Panc1 (cell line): Measurements from ENCODE around the gene PHLDA3. TPM values are rescaled to one million over a fixed set of nuclear protein-coding genes. Genes with fewer than 3 reads are reported as not detected.

Experiments
- ATAC-seq: fragments of 200-7000 bp; cut with Tn5 transposase; 2 replicates; pipeline ENCODE4 v1.9.1; 2020; ENCODE audit warnings: mild to moderate bottlenecking, moderate library complexity
- BruUV-seq: library from RNA; stranded (reverse); fragments of 400-500 nt; replicated peaks from 2 replicates; lab custom pipeline; 2021; lab: Mats Ljungman, UMichigan
- CTCF ChIA-PET: fragments of 300-600 bp; sonication (Branson Sonifier 250); formaldehyde crosslinking; loops from one replicate; lab custom pipeline; 2022; ENCODE audit warnings: antibody characterized with exemption; lab: Charles Lee
- POLR2A ChIA-PET: fragments of 300-600 bp; sonication (Branson Sonifier 250); formaldehyde crosslinking; loops from one replicate; lab custom pipeline; 2022; ENCODE audit warnings: antibody characterized with exemption; lab: Charles Lee
- DNase-seq: peaks from one replicate; pipeline ENCODE4 v3.0.0-alpha.2; 2010; ENCODE audit warnings: low read depth, low spot score
- H3K27ac ChIP-seq: 2 replicates; pipeline ENCODE4 v1.5.1; 2011; ENCODE audit warnings: mild to moderate bottlenecking, low read length, inconsistent platforms
- H3K27me3 ChIP-seq: fragments of 200-500 bp; sonication (Bioruptor generic); 2 replicates; pipeline ENCODE4 v1.6.0; 2014; ENCODE audit warnings: low read length, inconsistent platforms; ENCODE audit not compliant: control insufficient read depth, insufficient read depth
- H3K36me3 ChIP-seq: fragments of 200-500 bp; sonication (Bioruptor generic); 2 replicates; pipeline ENCODE4 v1.5.1; 2014; ENCODE audit warnings: inconsistent platforms, mild to moderate bottlenecking, low read length, moderate library complexity; ENCODE audit not compliant: control insufficient read depth, insufficient read depth
- H3K4me1 ChIP-seq: 2 replicates; pipeline ENCODE4 v1.5.1; 2011; ENCODE audit warnings: inconsistent platforms, mild to moderate bottlenecking, low read length, moderate library complexity; ENCODE audit not compliant: control insufficient read depth, insufficient read depth
- H3K4me3 ChIP-seq, 2 experiments: 2 replicates each; pipeline ENCODE4 v1.5.1; 2011 to 2012; ENCODE audit warnings: low read depth in 2 of 2, low read length in 2 of 2, mild to moderate bottlenecking in 2 of 2, inconsistent platforms in 1 of 2, moderate library complexity in 1 of 2
- H3K9me3 ChIP-seq: fragments of 200-500 bp; sonication (Bioruptor generic); 2 replicates; pipeline ENCODE4 v1.5.1; 2014; ENCODE audit warnings: low read depth, mild to moderate bottlenecking, inconsistent platforms, low read length, moderate library complexity; ENCODE audit not compliant: control insufficient read depth, insufficient read depth
- CTCF ChIP-seq: fragments of 450-650 bp; IDR thresholded peaks from 2 replicates; pipeline ENCODE4 v1.5.1; 2017; ENCODE audit warnings: mild to moderate bottlenecking
- POLR2AphosphoS5 ChIP-seq: IDR thresholded peaks from 2 replicates; pipeline ENCODE4 v1.6.1; 2012; ENCODE audit warnings: mild to moderate bottlenecking, low read depth, low read length, moderate library complexity
- SIN3A ChIP-seq: IDR thresholded peaks from 2 replicates; pipeline ENCODE4 v1.6.1; 2012; ENCODE audit warnings: low read depth, mild to moderate bottlenecking, low read length, moderate library complexity, borderline replicate concordance; ENCODE audit not compliant: insufficient read depth
- TCF7L2 ChIP-seq: IDR thresholded peaks from 2 replicates; pipeline ENCODE4 v1.6.1; 2011; ENCODE audit warnings: mild to moderate bottlenecking, low read depth, low read length, inconsistent platforms
- in situ Hi-C: cut with HindIII; loops from 2 replicates; pipeline ENCODE4 v1.10.0; 2016; ENCODE audit warnings: low sequenced_read_pairs, low pct_unique_long_range_greater_than_20kb
- intact Hi-C: fragments of 100-400 bp; cut with micrococcal nuclease; formaldehyde crosslinking; loops from one replicate; pipeline ENCODE4 v1.10.0; 2022; ENCODE audit not compliant: unreplicated experiment
- total RNA-seq: library from RNA; stranded (reverse); gene quantifications from one replicate; pipeline ENCODE4 v1.2.1, GENCODE V29; 2021; ENCODE audit not compliant: unreplicated experiment
- TF ChIP-seq, protein P1 (sequence below), 2 experiments: IDR thresholded peaks; 2 replicates each; pipeline ENCODE4 v1.6.1; 2011 to 2012; ENCODE audit warnings: low read depth in 2 of 2, control low read depth in 1 of 2, low read length in 1 of 2, mild to moderate bottlenecking in 1 of 2, moderate library complexity in 1 of 2; ENCODE audit not compliant: insufficient read depth in 1 of 2

PHLDA3 gene
- total RNA-seq, 1 experiment from 2014 or later: 12.3 TPM

DNA sequence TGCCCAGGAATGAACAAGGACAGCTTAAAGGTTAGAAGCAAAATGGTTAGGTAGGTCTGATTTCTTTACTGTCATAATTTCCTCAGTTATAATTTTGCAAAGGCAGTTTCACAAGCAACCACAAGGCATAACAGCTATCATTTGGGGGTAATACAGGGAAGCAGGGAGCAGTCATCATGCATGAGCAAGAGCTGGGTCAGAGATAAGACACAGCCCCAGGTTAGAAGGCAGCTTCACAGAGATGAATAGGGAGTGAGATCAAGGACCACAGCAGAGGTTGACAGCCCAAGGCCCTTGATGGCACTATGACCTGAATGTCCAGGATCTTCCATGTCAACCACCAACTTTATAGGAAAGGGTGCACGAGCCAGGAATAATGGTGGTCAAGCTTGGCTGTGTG is 46.9 kb upstream of the PHLDA3 start:
- BruUV-seq: no TSS peak
- in situ Hi-C loops (no loop called here), intact Hi-C loops (no loop called here)
- no peaks in the 10 kb centered on the region for H3K9me3 ChIP-seq
- H3K36me3 ChIP-seq: no peaks in the 10 kb centered on the region
- no peak for DNase-seq
- no peak overlapping the region for H3K4me3 ChIP-seq
- no peak for ATAC-seq
- no peaks in the 10 kb centered on the region for H3K27me3 ChIP-seq
- CTCF ChIA-PET: interaction anchor here (6.7 kb wide), 1 partner anchor 34 kb away, joined by 110 read pairs; no protein-coding TSS in a partner anchor
- POLR2A ChIA-PET: no interaction called here
- H3K4me1 ChIP-seq: peaks cover 5% of the 10 kb centered on the region; the same call in 1 of the 2 replicates
- TF ChIP-seq TCF7L2: no peak
- no peak for TF ChIP-seq SIN3A
- TF ChIP-seq, protein P1, sequence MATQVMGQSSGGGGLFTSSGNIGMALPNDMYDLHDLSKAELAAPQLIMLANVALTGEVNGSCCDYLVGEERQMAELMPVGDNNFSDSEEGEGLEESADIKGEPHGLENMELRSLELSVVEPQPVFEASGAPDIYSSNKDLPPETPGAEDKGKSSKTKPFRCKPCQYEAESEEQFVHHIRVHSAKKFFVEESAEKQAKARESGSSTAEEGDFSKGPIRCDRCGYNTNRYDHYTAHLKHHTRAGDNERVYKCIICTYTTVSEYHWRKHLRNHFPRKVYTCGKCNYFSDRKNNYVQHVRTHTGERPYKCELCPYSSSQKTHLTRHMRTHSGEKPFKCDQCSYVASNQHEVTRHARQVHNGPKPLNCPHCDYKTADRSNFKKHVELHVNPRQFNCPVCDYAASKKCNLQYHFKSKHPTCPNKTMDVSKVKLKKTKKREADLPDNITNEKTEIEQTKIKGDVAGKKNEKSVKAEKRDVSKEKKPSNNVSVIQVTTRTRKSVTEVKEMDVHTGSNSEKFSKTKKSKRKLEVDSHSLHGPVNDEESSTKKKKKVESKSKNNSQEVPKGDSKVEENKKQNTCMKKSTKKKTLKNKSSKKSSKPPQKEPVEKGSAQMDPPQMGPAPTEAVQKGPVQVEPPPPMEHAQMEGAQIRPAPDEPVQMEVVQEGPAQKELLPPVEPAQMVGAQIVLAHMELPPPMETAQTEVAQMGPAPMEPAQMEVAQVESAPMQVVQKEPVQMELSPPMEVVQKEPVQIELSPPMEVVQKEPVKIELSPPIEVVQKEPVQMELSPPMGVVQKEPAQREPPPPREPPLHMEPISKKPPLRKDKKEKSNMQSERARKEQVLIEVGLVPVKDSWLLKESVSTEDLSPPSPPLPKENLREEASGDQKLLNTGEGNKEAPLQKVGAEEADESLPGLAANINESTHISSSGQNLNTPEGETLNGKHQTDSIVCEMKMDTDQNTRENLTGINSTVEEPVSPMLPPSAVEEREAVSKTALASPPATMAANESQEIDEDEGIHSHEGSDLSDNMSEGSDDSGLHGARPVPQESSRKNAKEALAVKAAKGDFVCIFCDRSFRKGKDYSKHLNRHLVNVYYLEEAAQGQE (IDR thresholded peaks at IDR 0.05; ENCODE audit: insufficient read depth in 1 of 2, low read depth in 2 of 2, low read length in 1 of 2): no peak
- no peak for TF ChIP-seq POLR2AphosphoS5
- no peak for TF ChIP-seq CTCF
- no peak overlapping the region for H3K27ac ChIP-seq

DNA sequence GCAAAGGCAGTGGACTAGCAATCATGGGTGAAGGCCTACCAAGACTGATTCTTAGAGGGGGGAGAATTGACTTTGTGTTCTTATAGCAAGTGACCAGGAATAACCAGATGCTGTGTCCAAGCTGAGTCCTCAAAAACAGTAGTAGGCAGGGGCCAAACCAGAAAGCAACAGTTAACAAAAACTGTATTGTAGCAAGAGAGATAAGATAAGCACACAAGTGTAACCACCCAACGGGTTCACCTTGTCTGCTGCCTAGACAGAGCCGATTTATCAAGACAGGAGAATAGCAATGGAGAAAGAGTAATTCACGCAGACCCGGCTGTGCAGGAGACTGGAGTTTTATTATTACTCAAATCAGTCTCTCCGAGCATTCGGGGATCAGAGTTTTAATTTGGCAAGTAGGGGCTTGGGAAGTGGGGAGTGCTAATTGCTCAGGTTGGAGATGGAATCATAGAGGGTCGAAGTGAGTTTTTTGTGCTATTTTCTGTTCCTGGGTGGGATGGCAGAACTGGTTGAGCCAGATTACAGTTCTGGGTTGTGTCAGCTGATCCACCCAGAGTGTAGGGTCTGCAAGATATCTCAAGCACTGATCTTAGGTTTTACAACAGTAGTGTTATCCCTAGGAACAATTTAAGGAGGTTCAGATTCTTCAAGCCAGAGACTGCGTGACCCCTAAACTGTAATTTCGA is 46.2 kb upstream of the PHLDA3 start:
- Histone ChIP-seq H3K4me1 (peaks cover 5% of the 10 kb centered on the region; the same call in 1 of the 2 replicates), H3K36me3 (no peaks in the 10 kb centered on the region), H3K4me3 (no peak overlapping the region), H3K27me3 (no peaks in the 10 kb centered on the region), H3K9me3 (no peaks in the 10 kb centered on the region), H3K27ac (no peak overlapping the region)
- BruUV-seq: no TSS peak
- in situ Hi-C loops (no loop called here), intact Hi-C loops (no loop called here)
- DNase-seq (no peak), ATAC-seq (no peak)
- ChIA-PET POLR2A (no interaction called here), CTCF (interaction anchor here (6.7 kb wide), 1 partner anchor 34 kb away, joined by 110 read pairs; no protein-coding TSS in a partner anchor)
- TF ChIP-seq, protein P1 (IDR thresholded peaks at IDR 0.05; ENCODE audit: insufficient read depth in 1 of 2, low read depth in 2 of 2, low read length in 1 of 2): no peak
- no peak for TF ChIP-seq SIN3A
- TF ChIP-seq CTCF: no peak
- TF ChIP-seq TCF7L2: no peak
